ENCODE results near the gene EIF2B4. TPM values are rescaled to one million over a fixed set of nuclear protein-coding genes. Genes with fewer than 3 reads are reported as not detected.

Gene EIF2B4
- total RNA-seq, 1 donor from 2014 or later = 35.0 TPM

- H3K27ac ChIP-seq = peak overlapping the region; percentile 90
- intact Hi-C loops (cut with DNase I) = no loop called here
- ATAC-seq (peak; percentile 42), DNase-seq (no peak)
- TF ChIP-seq, protein P1, sequence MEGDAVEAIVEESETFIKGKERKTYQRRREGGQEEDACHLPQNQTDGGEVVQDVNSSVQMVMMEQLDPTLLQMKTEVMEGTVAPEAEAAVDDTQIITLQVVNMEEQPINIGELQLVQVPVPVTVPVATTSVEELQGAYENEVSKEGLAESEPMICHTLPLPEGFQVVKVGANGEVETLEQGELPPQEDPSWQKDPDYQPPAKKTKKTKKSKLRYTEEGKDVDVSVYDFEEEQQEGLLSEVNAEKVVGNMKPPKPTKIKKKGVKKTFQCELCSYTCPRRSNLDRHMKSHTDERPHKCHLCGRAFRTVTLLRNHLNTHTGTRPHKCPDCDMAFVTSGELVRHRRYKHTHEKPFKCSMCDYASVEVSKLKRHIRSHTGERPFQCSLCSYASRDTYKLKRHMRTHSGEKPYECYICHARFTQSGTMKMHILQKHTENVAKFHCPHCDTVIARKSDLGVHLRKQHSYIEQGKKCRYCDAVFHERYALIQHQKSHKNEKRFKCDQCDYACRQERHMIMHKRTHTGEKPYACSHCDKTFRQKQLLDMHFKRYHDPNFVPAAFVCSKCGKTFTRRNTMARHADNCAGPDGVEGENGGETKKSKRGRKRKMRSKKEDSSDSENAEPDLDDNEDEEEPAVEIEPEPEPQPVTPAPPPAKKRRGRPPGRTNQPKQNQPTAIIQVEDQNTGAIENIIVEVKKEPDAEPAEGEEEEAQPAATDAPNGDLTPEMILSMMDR (IDR thresholded peaks at IDR 0.05) = no peak
- H3K9me3 ChIP-seq = no peaks in the 10 kb centered on the region
- no peaks in the 10 kb centered on the region for H3K36me3 ChIP-seq
- no peaks in the 10 kb centered on the region for H3K27me3 ChIP-seq
- peaks cover 20% of the 10 kb centered on the region for H3K4me1 ChIP-seq
- H3K4me3 ChIP-seq = peak overlapping the region; percentile 100
Measured at GRCh38 chr2:27408601-27409320, 38.6 kb upstream of the EIF2B4 start.

DNA sequence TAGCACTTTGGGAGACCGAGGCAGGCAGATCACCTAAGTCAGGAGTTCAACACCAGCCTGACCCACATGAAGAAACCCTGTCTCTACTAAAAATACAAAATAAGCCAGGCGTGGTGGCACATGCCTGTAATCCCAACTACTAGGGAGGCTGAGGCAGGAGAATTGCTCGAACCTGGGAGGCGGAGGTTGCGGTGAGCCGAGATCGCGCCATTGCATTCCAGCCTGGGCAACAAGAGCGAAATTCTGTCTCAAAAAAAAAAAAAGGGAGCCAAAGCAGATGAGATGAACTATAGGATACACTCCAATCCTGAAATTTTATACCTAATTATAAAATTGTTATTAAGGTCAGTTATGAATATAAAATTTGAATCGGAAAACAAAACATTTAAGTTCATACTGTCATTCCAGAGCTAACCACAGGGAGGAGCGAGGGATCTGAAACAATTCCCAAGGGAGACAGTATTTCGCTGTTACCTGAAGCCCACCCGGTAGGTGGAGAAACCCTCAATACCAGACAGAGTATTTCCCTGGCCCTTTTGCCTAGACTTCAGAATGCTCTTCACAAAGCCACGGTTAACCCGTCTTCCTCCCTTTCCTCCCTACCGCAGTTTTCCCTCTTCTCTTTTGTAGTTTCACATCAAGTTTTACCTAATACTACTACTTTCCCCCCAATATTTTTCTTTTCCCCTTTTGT lies 37.8 kb upstream of the EIF2B4 start:
- H3K36me3 ChIP-seq = no peaks in the 10 kb centered on the region
- TF ChIP-seq, protein P1 (IDR thresholded peaks at IDR 0.05) = peak; percentile 53
- no peak for DNase-seq
- no peak for ATAC-seq
- peaks cover 20% of the 10 kb centered on the region for H3K4me1 ChIP-seq
- no peaks in the 10 kb centered on the region for H3K27me3 ChIP-seq
- H3K4me3 ChIP-seq = peak overlapping the region; percentile 100
- H3K27ac ChIP-seq = peak overlapping the region; percentile 90
- no peaks in the 10 kb centered on the region for H3K9me3 ChIP-seq
- intact Hi-C loops (cut with DNase I) = no loop called here

DNA sequence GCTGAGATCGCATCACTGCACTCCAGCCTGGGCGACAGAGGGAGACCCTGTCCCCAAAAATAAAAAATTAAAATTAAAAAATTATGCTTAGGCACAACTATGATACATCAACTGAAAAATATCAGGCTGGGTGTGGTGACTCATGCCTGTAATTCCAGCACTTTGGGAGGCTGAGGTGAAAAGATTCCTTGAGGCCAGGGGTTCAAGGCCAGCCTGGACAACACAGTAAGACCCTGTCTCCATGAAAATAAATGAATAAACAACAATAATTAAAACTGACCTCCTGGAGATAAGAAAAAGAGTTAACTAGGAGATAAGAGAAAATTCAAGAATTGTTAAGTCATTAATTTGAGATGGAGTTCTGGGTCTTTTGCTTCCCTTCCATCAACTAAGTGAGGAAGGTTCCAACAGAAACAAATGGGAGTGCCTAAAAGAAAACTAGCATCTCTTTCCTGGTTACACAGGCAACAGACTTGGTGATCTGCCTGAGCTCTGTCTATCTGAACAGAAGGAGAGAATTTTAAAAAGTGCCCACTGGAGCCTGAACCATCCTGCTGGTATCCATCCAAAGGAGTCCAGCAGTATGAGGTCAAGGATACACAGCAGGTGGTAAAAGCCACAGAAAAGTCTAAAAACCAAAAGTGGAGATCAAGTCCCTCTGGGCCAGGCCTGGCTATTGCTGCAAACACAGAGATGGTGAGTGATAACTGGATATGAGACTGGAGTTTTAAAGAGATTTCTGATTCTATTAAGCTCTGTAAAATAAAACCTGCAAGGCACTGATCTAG lies 30.4 kb upstream of the EIF2B4 start:
- ATAC-seq (no peak), DNase-seq (no peak)
- Histone ChIP-seq H3K36me3 (no peaks in the 10 kb centered on the region), H3K4me3 (no peak overlapping the region), H3K27ac (no peak overlapping the region), H3K27me3 (no peaks in the 10 kb centered on the region), H3K9me3 (no peaks in the 10 kb centered on the region), H3K4me1 (no peaks in the 10 kb centered on the region)
- TF ChIP-seq, protein P1 (IDR thresholded peaks at IDR 0.05) = no peak
- intact Hi-C loops (cut with DNase I) = no loop called here

GRCh38 chr2:27398962-27399361 lies 28.8 kb upstream of the EIF2B4 start:
- H3K4me3 ChIP-seq = no peak overlapping the region
- H3K4me1 ChIP-seq = no peaks in the 10 kb centered on the region
- no peaks in the 10 kb centered on the region for H3K9me3 ChIP-seq
- no peak for ATAC-seq
- H3K27ac ChIP-seq = no peak overlapping the region
- TF ChIP-seq, protein P1 (IDR thresholded peaks at IDR 0.05) = no peak
- H3K36me3 ChIP-seq = no peaks in the 10 kb centered on the region
- H3K27me3 ChIP-seq = no peaks in the 10 kb centered on the region
- intact Hi-C loops (cut with DNase I) = no loop called here
- no peak for DNase-seq

DNA sequence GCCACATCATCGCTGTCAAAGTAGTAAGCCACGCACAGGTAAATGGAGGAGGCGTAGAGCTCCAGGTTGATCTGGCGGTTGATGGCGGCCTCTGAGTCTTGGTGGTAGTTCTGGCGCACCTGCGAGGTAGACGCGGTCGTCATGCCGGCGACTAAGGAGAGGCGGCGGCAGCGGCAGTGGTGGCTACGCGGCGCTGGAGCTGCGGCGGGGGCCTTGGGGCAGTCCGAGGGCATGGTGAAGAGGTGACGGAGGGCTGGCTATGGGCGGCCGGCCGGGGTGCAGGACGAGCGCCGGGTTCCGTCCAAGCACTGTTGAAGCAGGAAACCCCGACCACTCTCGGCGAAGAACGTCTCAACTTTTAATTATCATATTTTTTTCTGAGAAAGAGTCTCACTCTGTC lies 23.1 kb upstream of the EIF2B4 start:
- Histone ChIP-seq H3K9me3 (no peaks in the 10 kb centered on the region), H3K4me3 (no peak overlapping the region), H3K27ac (no peak overlapping the region), H3K36me3 (peaks cover 4% of the 10 kb centered on the region), H3K27me3 (no peaks in the 10 kb centered on the region), H3K4me1 (no peaks in the 10 kb centered on the region)
- DNase-seq (no peak), ATAC-seq (no peak)
- intact Hi-C loops (cut with DNase I) = no loop called here
- TF ChIP-seq, protein P1 (IDR thresholded peaks at IDR 0.05) = no peak
